B cell (primary cell): Measurements from ENCODE around the gene GUCD1. TPM values are rescaled to one million over a fixed set of nuclear protein-coding genes. Genes with fewer than 3 reads are reported as not detected.

Experiments used
- ATAC-seq: fragments of 200-7000 bp; cut with Tn5 transposase; one replicate; pipeline ENCODE4 v1.10.0; 2021; ENCODE audit warnings: low read depth, mild to moderate bottlenecking, moderate number of reproducible peaks, moderate library complexity
- CTCF ChIA-PET: fragments of 350-600 bp; sonication (Branson Sonifier 250); formaldehyde crosslinking; loops from one replicate; lab custom pipeline; 2021; ENCODE audit warnings: antibody characterized with exemption, inconsistent platforms; lab: Charles Lee
- POLR2A ChIA-PET: fragments of 350-600 bp; sonication (Branson Sonifier 250); formaldehyde crosslinking; loops from one replicate; lab custom pipeline; 2021; ENCODE audit warnings: antibody characterized with exemption; lab: Charles Lee
- DNase-seq: peaks from one replicate; pipeline ENCODE4 v3.0.0; 2013
- H2AFZ ChIP-seq: 2 replicates; pipeline ENCODE4 v1.6.1; 2012; ENCODE audit warnings: mild to moderate bottlenecking, low read depth, low read length; ENCODE audit not compliant: insufficient read depth, poor library complexity, severe bottlenecking
- H3K27ac ChIP-seq, 2 donors: 1 replicate in 1 of 2; 2 replicates in 1 of 2; pipeline ENCODE4 v1.5.1; 2012 to 2013; ENCODE audit warnings: low read length in 2 of 2, mild to moderate bottlenecking in 2 of 2, moderate library complexity in 1 of 2
- H3K27me3 ChIP-seq, 4 experiments: fragments of 200-600 bp in 1 of 4; sonication (generic) in 1 of 4; replicated peaks in 1 of 4; 1 replicate in 2 of 4; 2 replicates in 2 of 4; pipeline versions ENCODE4 v1.6.1 to v1.7.0; 2013 to 2016; ENCODE audit warnings: low read length in 3 of 4, mild to moderate bottlenecking in 2 of 4, mixed read lengths in 1 of 4, moderate library complexity in 1 of 4; ENCODE audit not compliant: insufficient read depth in 4 of 4, control insufficient read depth in 3 of 4; ENCODE audit errors: control extremely low read depth in 1 of 4
- H3K36me3 ChIP-seq, 2 experiments: replicated peaks in 1 of 2; 1 replicate in 1 of 2; 2 replicates in 1 of 2; pipeline versions ENCODE4 v1.6.1 to v1.7.1; 2013; ENCODE audit warnings: low read length in 1 of 2; ENCODE audit not compliant: insufficient read depth in 2 of 2, control insufficient read depth in 1 of 2; ENCODE audit errors: control extremely low read depth in 1 of 2, extremely low read depth in 1 of 2
- H3K4me1 ChIP-seq, 2 donors: fragments of 200-600 bp in 1 of 2; sonication (generic) in 1 of 2; 1 replicate in 1 of 2; 2 replicates in 1 of 2; pipeline versions ENCODE4 v1.5.1 to v1.6.1; 2013 to 2017; ENCODE audit warnings: low read length in 2 of 2; ENCODE audit not compliant: control insufficient read depth in 2 of 2, insufficient read depth in 2 of 2
- H3K4me2 ChIP-seq: replicated peaks from 2 replicates; pipeline ENCODE3; 2012; ENCODE audit warnings: mild to moderate bottlenecking, low read depth, low read length; ENCODE audit not compliant: poor library complexity, severe bottlenecking
- H3K4me3 ChIP-seq, 5 experiments: fragments of 200-600 bp in 1 of 5; sonication (generic) in 1 of 5; 1 replicate in 3 of 5; 2 replicates in 2 of 5; pipeline versions ENCODE4 v1.5.1 to v1.7.0; 2011 to 2016; ENCODE audit warnings: low read length in 4 of 5, mild to moderate bottlenecking in 4 of 5, low read depth in 2 of 5, control low read depth in 1 of 5, moderate library complexity in 1 of 5; ENCODE audit not compliant: insufficient read depth in 1 of 5; ENCODE audit errors: control extremely low read depth in 1 of 5, extremely low read depth in 1 of 5
- H3K79me2 ChIP-seq: fragments of 200-600 bp; sonication (generic); one replicate; pipeline ENCODE4 v1.6.0; 2016; ENCODE audit warnings: low read length; ENCODE audit not compliant: control insufficient read depth, insufficient read depth
- H3K9ac ChIP-seq: fragments of 200-600 bp; sonication (generic); 2 replicates; pipeline ENCODE4 v1.6.1; 2017; ENCODE audit warnings: mild to moderate bottlenecking, low read length, moderate library complexity
- H3K9me3 ChIP-seq, 3 donors: one replicate each; pipeline versions ENCODE4 v1.6.1 to v1.7.1; 2013; ENCODE audit warnings: low read length in 2 of 3; ENCODE audit not compliant: control insufficient read depth in 2 of 3, insufficient read depth in 1 of 3; ENCODE audit errors: control extremely low read depth in 1 of 3
- H4K20me1 ChIP-seq: 2 replicates; pipeline ENCODE4 v1.6.0; 2012; ENCODE audit warnings: mild to moderate bottlenecking, low read length; ENCODE audit not compliant: insufficient read depth, control insufficient read depth, poor library complexity, severe bottlenecking
- H3K27ac Mint-ChIP-seq: one replicate; pipeline ENCODE4 v1.8.0; 2021; ENCODE audit warnings: mixed read lengths
- H3K27me3 Mint-ChIP-seq: one replicate; pipeline ENCODE4 v1.8.0; 2021; ENCODE audit warnings: mixed read lengths
- H3K4me1 Mint-ChIP-seq: one replicate; pipeline ENCODE4 v1.8.0; 2021; ENCODE audit warnings: mixed read lengths
- H3K4me3 Mint-ChIP-seq: one replicate; pipeline ENCODE4 v1.8.0; 2021; ENCODE audit warnings: mixed read lengths
- H3K9me3 Mint-ChIP-seq: one replicate; pipeline ENCODE4 v1.8.0; 2022; ENCODE audit warnings: mixed read lengths; ENCODE audit not compliant: insufficient read depth
- CTCF ChIP-seq: fragments of 200-600 bp; IDR thresholded peaks from one replicate; pipeline ENCODE4 v1.8.0; 2022; ENCODE audit warnings: antibody characterized with exemption, mild to moderate bottlenecking
- EZH2 ChIP-seq: IDR thresholded peaks from 2 replicates; pipeline ENCODE4 v1.6.1; 2012; ENCODE audit warnings: borderline replicate concordance, low read depth, mild to moderate bottlenecking, moderate library complexity, low read length; ENCODE audit not compliant: insufficient read depth, poor library complexity, severe bottlenecking
- WGBS: methylation state at CpG from one replicate; pipeline ENCODE4 v1.1.5; 2013; ENCODE audit warnings: missing lambda C conversion rate; ENCODE audit not compliant: insufficient coverage; 5-methylcytosine and 5-hydroxymethylcytosine counted together
- intact Hi-C: fragments of 100-400 bp; cut with micrococcal nuclease; formaldehyde crosslinking; loops from one replicate; pipeline ENCODE4 v1.10.0; 2022
- polyA plus RNA-seq: library from polyadenylated mRNA; depleted of rRNA; stranded (reverse); fragments of >200 nt; gene quantifications from 2 replicates; pipeline ENCODE4 v1.2.3, GENCODE V29; 2012
- total RNA-seq, 2 donors: library from RNA; stranded (reverse); fragments of 120-200 nt in 1 of 2; gene quantifications; 1 replicate in 1 of 2; 2 replicates in 1 of 2; pipeline versions ENCODE4 v1.2.3 to v1.2.4, GENCODE V29; 2013 to 2022

Gene GUCD1
- total and polyA plus RNA-seq, 2 donors (not counting 1 experiment from before 2014, with no cell fraction given): 257 to 378 TPM

GRCh38 chr22:24543679-24544243 lies 11.2 kb downstream of the GUCD1 start:
- H3K27me3 ChIP-seq: no peaks in the 10 kb centered on the region
- Mint-ChIP-seq H3K27me3 (no peaks in the 10 kb centered on the region), H3K27ac (no peak overlapping the region), H3K4me1 (peaks cover 51% of the 10 kb centered on the region), H3K9me3 (no peaks in the 10 kb centered on the region), H3K4me3 (no peak overlapping the region)
- H3K9ac ChIP-seq: no peak overlapping the region
- peaks cover 17 to 41% of the 10 kb centered on the region in 2 donors for H3K4me1 ChIP-seq
- CTCF ChIA-PET: interaction anchor here (1.6 kb wide), 1 partner anchor 17 kb away, joined by 3 read pairs; no protein-coding TSS in a partner anchor
- H3K27ac ChIP-seq: no peak overlapping the region
- H3K36me3 ChIP-seq: peaks cover 2 to 92% of the 10 kb centered on the region in 2 experiments
- intact Hi-C loops: no loop called here
- H3K4me2 ChIP-seq: no peak overlapping the region
- ATAC-seq (no peak), DNase-seq (no peak)
- H3K79me2 ChIP-seq: peaks cover 62% of the 10 kb centered on the region
- no peak for TF ChIP-seq CTCF
- TF ChIP-seq EZH2: no peak
- POLR2A ChIA-PET: no interaction called here
- H3K4me3 ChIP-seq: no peak overlapping the region
- H2AFZ ChIP-seq: no peak overlapping the region
- H3K9me3 ChIP-seq: no peaks in the 10 kb centered on the region
- WGBS: 92% methylated on average over 11 of the region's 11 CpGs
- H4K20me1 ChIP-seq: peaks cover 91% of the 10 kb centered on the region

GRCh38 chr22:24543185-24543601 lies 11.7 kb downstream of the GUCD1 start:
- 96% methylated on average over 7 of the region's 7 CpGs for WGBS
- no peaks in the 10 kb centered on the region for H3K9me3 ChIP-seq
- H3K4me1 Mint-ChIP-seq: peaks cover 46% of the 10 kb centered on the region
- POLR2A ChIA-PET: no interaction called here
- intact Hi-C loops: no loop called here
- no peak overlapping the region for H2AFZ ChIP-seq
- H3K27ac ChIP-seq: peak overlapping the region in 1 of 2 donors; percentile 71
- H3K36me3 ChIP-seq: peaks cover 2 to 92% of the 10 kb centered on the region in 2 experiments
- peak overlapping the region; percentile 63 for H3K27ac Mint-ChIP-seq
- H3K27me3 Mint-ChIP-seq: no peaks in the 10 kb centered on the region
- peak overlapping the region; percentile 62 for H3K4me2 ChIP-seq
- TF ChIP-seq CTCF (no peak), EZH2 (no peak)
- H3K27me3 ChIP-seq: no peaks in the 10 kb centered on the region
- H3K4me3 Mint-ChIP-seq: no peak overlapping the region
- peaks cover 87% of the 10 kb centered on the region for H4K20me1 ChIP-seq
- H3K4me3 ChIP-seq: no peak overlapping the region
- peaks cover 56% of the 10 kb centered on the region for H3K79me2 ChIP-seq
- CTCF ChIA-PET: no interaction called here
- peaks cover 17 to 39% of the 10 kb centered on the region in 2 donors for H3K4me1 ChIP-seq
- no peak for ATAC-seq
- DNase-seq: no peak
- H3K9ac ChIP-seq: no peak overlapping the region
- H3K9me3 Mint-ChIP-seq: no peaks in the 10 kb centered on the region
